Measurements from ENCODE around the gene GAK. TPM values are rescaled to one million over a fixed set of nuclear protein-coding genes. Genes with fewer than 3 reads are reported as not detected.

Gene GAK
- total RNA-seq, 1 donor from 2014 or later: 123 TPM

DNA sequence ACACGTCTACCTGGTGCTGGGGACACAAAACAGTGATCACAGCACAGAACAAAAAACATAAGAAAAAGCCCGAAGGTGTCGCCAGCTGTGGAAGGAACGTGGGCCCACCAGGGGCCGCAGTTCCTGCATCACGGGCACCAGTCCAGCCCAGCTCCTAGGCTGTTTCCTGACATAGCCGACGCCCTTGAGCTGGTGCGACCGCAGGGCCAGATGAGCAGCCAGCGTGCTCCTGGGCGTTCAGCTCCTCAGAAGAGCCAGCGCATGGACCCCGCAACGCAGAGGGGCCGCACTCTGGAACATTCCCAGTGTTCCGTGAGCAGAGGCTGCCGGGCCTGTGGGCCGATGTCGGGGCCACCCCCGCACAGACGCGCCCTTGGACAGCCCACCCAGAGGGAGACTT is 44.1 kb downstream of the GAK start:
- TF ChIP-seq, protein P1, sequence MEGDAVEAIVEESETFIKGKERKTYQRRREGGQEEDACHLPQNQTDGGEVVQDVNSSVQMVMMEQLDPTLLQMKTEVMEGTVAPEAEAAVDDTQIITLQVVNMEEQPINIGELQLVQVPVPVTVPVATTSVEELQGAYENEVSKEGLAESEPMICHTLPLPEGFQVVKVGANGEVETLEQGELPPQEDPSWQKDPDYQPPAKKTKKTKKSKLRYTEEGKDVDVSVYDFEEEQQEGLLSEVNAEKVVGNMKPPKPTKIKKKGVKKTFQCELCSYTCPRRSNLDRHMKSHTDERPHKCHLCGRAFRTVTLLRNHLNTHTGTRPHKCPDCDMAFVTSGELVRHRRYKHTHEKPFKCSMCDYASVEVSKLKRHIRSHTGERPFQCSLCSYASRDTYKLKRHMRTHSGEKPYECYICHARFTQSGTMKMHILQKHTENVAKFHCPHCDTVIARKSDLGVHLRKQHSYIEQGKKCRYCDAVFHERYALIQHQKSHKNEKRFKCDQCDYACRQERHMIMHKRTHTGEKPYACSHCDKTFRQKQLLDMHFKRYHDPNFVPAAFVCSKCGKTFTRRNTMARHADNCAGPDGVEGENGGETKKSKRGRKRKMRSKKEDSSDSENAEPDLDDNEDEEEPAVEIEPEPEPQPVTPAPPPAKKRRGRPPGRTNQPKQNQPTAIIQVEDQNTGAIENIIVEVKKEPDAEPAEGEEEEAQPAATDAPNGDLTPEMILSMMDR (IDR thresholded peaks at IDR 0.05; ENCODE audit: partially characterized antibody, unreplicated experiment): no peak
- H3K27me3 Mint-ChIP-seq (ENCODE audit: unreplicated experiment): peaks cover 13% of the 10 kb centered on the region
- H3K27ac Mint-ChIP-seq (ENCODE audit: unreplicated experiment): peak overlapping the region; percentile 56
- H3K9me3 Mint-ChIP-seq (ENCODE audit: unreplicated experiment): peaks cover 20% of the 10 kb centered on the region
- DNase-seq: no peak
- H3K36me3 Mint-ChIP-seq (ENCODE audit: unreplicated experiment): peaks cover 6% of the 10 kb centered on the region
- H3K4me3 Mint-ChIP-seq (ENCODE audit: unreplicated experiment): no peak overlapping the region
- peaks cover 22% of the 10 kb centered on the region for H3K4me1 Mint-ChIP-seq (ENCODE audit: low read depth, unreplicated experiment)

DNA sequence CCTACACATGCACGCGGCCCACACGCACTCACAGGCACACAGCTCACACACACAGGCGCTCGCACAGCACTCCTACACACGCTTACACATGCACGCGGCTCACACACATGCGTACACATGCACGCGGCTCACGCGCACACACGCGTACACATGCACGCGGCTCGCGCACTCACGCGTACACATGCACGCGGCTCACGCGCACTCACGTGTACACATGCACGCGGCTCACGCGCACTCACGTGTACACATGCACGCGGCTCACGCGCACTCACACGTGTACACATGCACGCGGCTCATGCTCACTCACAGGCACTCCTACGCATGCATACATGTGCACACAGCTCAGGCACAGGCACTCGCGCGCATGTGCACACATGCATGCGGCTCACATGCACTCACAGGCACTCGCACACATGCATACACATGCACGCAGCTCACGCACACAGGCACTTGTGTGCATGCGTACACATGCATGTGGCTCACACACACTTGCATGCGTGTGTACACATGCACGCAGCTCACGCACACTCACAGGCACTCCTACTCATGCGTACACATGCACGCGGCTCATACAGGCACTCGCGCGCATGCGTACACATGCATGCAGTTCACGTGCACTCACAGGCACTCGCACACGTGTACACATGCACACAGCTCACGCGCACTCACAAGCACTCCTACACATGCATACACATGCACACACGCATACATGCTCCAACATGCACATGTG is 44.9 kb downstream of the GAK start:
- peaks cover 20% of the 10 kb centered on the region for H3K9me3 Mint-ChIP-seq (ENCODE audit: unreplicated experiment)
- no peak for DNase-seq
- peaks cover 6% of the 10 kb centered on the region for H3K36me3 Mint-ChIP-seq (ENCODE audit: unreplicated experiment)
- H3K4me1 Mint-ChIP-seq (ENCODE audit: low read depth, unreplicated experiment): peaks cover 22% of the 10 kb centered on the region
- peaks cover 13% of the 10 kb centered on the region for H3K27me3 Mint-ChIP-seq (ENCODE audit: unreplicated experiment)
- peak overlapping the region; percentile 95 for H3K27ac Mint-ChIP-seq (ENCODE audit: unreplicated experiment)
- peak overlapping the region; percentile 20 for H3K4me3 Mint-ChIP-seq (ENCODE audit: unreplicated experiment)
- TF ChIP-seq, protein P1 (IDR thresholded peaks at IDR 0.05; ENCODE audit: partially characterized antibody, unreplicated experiment): no peak

DNA sequence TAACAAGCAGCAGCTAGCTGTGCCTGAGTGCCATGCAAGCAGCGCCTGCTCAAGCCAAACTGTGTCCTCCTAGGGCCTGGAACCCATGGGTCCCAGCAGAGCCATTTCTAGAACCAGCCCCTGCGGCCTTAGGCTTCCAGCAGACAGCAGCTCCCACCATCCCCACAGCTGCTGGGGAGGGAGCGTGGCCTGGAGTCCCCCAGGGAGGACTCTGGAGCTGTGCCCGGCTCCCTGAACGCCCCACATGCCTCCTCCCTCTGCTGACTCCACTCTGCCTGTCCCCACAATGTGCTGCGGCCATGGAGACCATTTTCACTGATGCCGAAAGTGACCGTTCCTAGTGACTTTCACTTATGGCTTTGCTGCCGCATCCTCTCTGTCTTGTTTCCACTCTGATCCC is 45.9 kb downstream of the GAK start:
- Mint-ChIP-seq H3K27ac (ENCODE audit: unreplicated experiment) (peak overlapping the region; percentile 95), H3K9me3 (ENCODE audit: unreplicated experiment) (peaks cover 20% of the 10 kb centered on the region), H3K4me3 (ENCODE audit: unreplicated experiment) (peak overlapping the region; percentile 67), H3K36me3 (ENCODE audit: unreplicated experiment) (peaks cover 6% of the 10 kb centered on the region), H3K4me1 (ENCODE audit: low read depth, unreplicated experiment) (peaks cover 19% of the 10 kb centered on the region), H3K27me3 (ENCODE audit: unreplicated experiment) (peaks cover 13% of the 10 kb centered on the region)
- DNase-seq: no peak
- TF ChIP-seq, protein P1 (IDR thresholded peaks at IDR 0.05; ENCODE audit: partially characterized antibody, unreplicated experiment): no peak

DNA sequence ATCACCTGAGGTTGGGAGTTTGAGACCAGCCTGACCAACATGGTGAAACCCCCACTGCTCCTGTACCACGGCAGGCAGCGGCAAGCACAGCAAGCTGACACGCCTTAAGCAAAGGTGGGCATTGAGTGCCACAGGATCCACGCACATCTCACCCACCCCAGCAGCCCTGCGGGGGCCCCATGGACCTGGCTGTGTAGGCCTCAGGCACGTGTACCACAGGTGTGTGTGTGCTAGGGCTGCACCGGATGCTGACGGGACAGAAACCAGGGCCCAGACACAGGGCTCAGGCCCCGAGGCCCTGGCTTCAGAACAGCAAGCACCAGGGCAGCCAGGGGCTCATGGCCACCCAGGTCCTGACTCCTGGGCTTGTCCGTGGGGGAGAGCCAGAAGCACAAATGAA is 46.8 kb downstream of the GAK start:
- Mint-ChIP-seq H3K4me3 (ENCODE audit: unreplicated experiment) (no peak overlapping the region), H3K9me3 (ENCODE audit: unreplicated experiment) (peaks cover 20% of the 10 kb centered on the region), H3K27ac (ENCODE audit: unreplicated experiment) (no peak overlapping the region)

DNA sequence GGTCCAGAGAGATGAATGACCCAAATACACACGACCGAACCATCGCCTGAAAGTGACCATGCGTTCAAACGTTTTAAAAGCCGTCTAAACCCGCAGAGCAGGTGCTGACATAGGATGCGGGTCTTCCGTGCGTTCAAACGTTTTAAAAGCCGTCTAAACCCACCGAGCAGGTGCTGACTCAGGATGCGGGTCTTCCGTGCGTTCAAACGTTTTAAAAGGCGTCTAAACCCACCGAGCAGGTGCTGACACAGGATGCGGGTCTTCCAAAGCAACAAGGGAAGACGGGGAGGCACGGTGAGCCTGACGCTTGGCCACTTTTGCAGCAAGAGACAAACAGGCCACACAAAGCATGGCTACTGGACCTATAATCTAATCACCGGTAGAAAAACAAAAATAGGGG is 47.2 kb downstream of the GAK start:
- DNase-seq: no peak
- Mint-ChIP-seq H3K4me1 (ENCODE audit: low read depth, unreplicated experiment) (peaks cover 19% of the 10 kb centered on the region), H3K27ac (ENCODE audit: unreplicated experiment) (peak overlapping the region; percentile 89), H3K9me3 (ENCODE audit: unreplicated experiment) (peaks cover 22% of the 10 kb centered on the region), H3K36me3 (ENCODE audit: unreplicated experiment) (peaks cover 10% of the 10 kb centered on the region), H3K27me3 (ENCODE audit: unreplicated experiment) (peaks cover 13% of the 10 kb centered on the region), H3K4me3 (ENCODE audit: unreplicated experiment) (no peak overlapping the region)
- TF ChIP-seq, protein P1 (IDR thresholded peaks at IDR 0.05; ENCODE audit: partially characterized antibody, unreplicated experiment): no peak

More for the DNA sequence above, 46.8 kb downstream of the GAK start:
- TF ChIP-seq, protein P1 (IDR thresholded peaks at IDR 0.05; ENCODE audit: partially characterized antibody, unreplicated experiment): no peak
- peaks cover 6% of the 10 kb centered on the region for H3K36me3 Mint-ChIP-seq (ENCODE audit: unreplicated experiment)
- H3K4me1 Mint-ChIP-seq (ENCODE audit: low read depth, unreplicated experiment): peaks cover 19% of the 10 kb centered on the region
- DNase-seq: no peak
- peaks cover 13% of the 10 kb centered on the region for H3K27me3 Mint-ChIP-seq (ENCODE audit: unreplicated experiment)

Data from glutamatergic neuron (in vitro differentiated cells).